ENCODE results near the gene ARHGEF2.
A peak's percentile ranks its signal among the peaks of the same experiment; 100 is the strongest.

The ARHGEF2 gene

GRCh38 chr1:155978325-155978972 lies at the start of gene ARHGEF2:
TSS of gene ARHGEF2 (minus strand) at chr1:155978547. CDS start at chr1:155978427, 120 bp downstream.
- peak; percentile 67 for ATAC-seq

GRCh38 chr1:156026588-156026987 lies 48.2 kb upstream of the ARHGEF2 start:
- ATAC-seq (peak; percentile 62), DNase-seq (no peak)

More at GRCh38 chr1:155978325-155978972, at the start of gene ARHGEF2:
- peak; percentile 91 for DNase-seq

GRCh38 chr1:156025876-156026275 lies 47.5 kb upstream of the ARHGEF2 start:
- peak; percentile 72 for ATAC-seq
- DNase-seq, result peak; percentile 38

GRCh38 chr1:156024801-156025200 lies 46.5 kb upstream of the ARHGEF2 start:
- DNase-seq (no peak), ATAC-seq (no peak)

GRCh38 chr1:156021954-156022353 lies 43.6 kb upstream of the ARHGEF2 start:
- DNase-seq (no peak), ATAC-seq (no peak)

GRCh38 chr1:156021093-156021428 lies 42.7 kb upstream of the ARHGEF2 start:
- DNase-seq (no peak), ATAC-seq (no peak)

GRCh38 chr1:156020293-156021092 lies 42.1 kb upstream of the ARHGEF2 start, which contains the start of gene SSR2:
TSS of gene SSR2 (minus strand) at chr1:156020951. CDS start at chr1:156020167, 784 bp downstream.
- DNase-seq, result peak; percentile 83
- ATAC-seq, result peak; percentile 100

- ATAC-seq (no peak), DNase-seq (no peak)
Observed at GRCh38 chr1:156019946-156020292, 41.6 kb upstream of the ARHGEF2 start.

GRCh38 chr1:156014829-156015228 lies 36.5 kb upstream of the ARHGEF2 start:
- DNase-seq (no peak), ATAC-seq (no peak)

GRCh38 chr1:156012051-156012817 lies 33.9 kb upstream of the ARHGEF2 start:
- ATAC-seq, result no peak
- no peak for DNase-seq

- no peak for ATAC-seq
Observed at GRCh38 chr1:156009404-156009803, 31.1 kb upstream of the ARHGEF2 start.

GRCh38 chr1:156006666-156007376 lies 28.5 kb upstream of the ARHGEF2 start:
- no peak for ATAC-seq
- DNase-seq, result no peak

More at GRCh38 chr1:156009404-156009803, 31.1 kb upstream of the ARHGEF2 start:
- no peak for DNase-seq

- peak; percentile 16 for DNase-seq
- ATAC-seq, result peak; percentile 75
Observed at GRCh38 chr1:156004843-156005584, 26.7 kb upstream of the ARHGEF2 start.

- DNase-seq, result no peak
- no peak for ATAC-seq
Observed at GRCh38 chr1:156003923-156004188, 25.5 kb upstream of the ARHGEF2 start.

- ATAC-seq, result no peak
- no peak for DNase-seq
Observed at GRCh38 chr1:156002188-156002911, 24.0 kb upstream of the ARHGEF2 start.

GRCh38 chr1:156001662-156002171 lies 23.4 kb upstream of the ARHGEF2 start:
- no peak for DNase-seq

GRCh38 chr1:156001021-156001661 lies 22.8 kb upstream of the ARHGEF2 start:
- DNase-seq (no peak), ATAC-seq (no peak)

More at GRCh38 chr1:156001662-156002171, 23.4 kb upstream of the ARHGEF2 start:
- no peak for ATAC-seq

- ATAC-seq (no peak), DNase-seq (no peak)
Observed at GRCh38 chr1:155999964-156000363, 21.6 kb upstream of the ARHGEF2 start.

GRCh38 chr1:155996166-155996565 lies 17.8 kb upstream of the ARHGEF2 start:
- DNase-seq, result no peak
- no peak for ATAC-seq

GRCh38 chr1:155993595-155993994 lies 15.2 kb upstream of the ARHGEF2 start:
- no peak for DNase-seq
- ATAC-seq, result no peak
